Pancreas (tissue), 10 donors: ENCODE measurements around the gene CD4. TPM values are rescaled to one million over a fixed set of nuclear protein-coding genes. Genes with fewer than 3 reads are reported as not detected.
"Not testable (repeated sequence)": the region's sequence is repeated elsewhere in the genome, so short reads cannot be mapped to it uniquely, and the experiment has no call there.

Source experiments
- ATAC-seq, 4 donors: fragments of 200-7000 bp; cut with Tn5 transposase; one replicate each; pipeline versions ENCODE4 v1.8.0 to v1.9.1; 2020; ENCODE audit warnings: mild to moderate bottlenecking in 4 of 4, moderate library complexity in 4 of 4
- DNase-seq, 6 donors: peaks; one replicate each; pipeline ENCODE4 v3.0.0-alpha.2; 2020
- FAIRE-seq: peaks from 2 replicates; lab custom pipeline; 2012; peaks lifted over from hg19 to GRCh38; lab: Jason Lieb, UNC
- H3K27ac ChIP-seq, 4 donors: fragments of 200-600 bp; sonication (generic); 1 replicate in 3 of 4; 2 replicates in 1 of 4; pipeline versions ENCODE4 v1.5.0 to v1.8.0; 2020
- H3K27me3 ChIP-seq, 4 donors: fragments of 200-600 bp; one replicate each; pipeline ENCODE4 v1.8.0; 2021
- H3K36me3 ChIP-seq, 3 donors: fragments of 200-600 bp; sonication (generic) in 1 of 3; one replicate each; pipeline versions ENCODE4 v1.5.0 to v1.8.0; 2020 to 2021
- H3K4me1 ChIP-seq, 3 donors: fragments of 200-600 bp; one replicate each; pipeline ENCODE4 v1.8.0; 2021
- H3K4me3 ChIP-seq, 4 donors: fragments of 200-600 bp; sonication (generic) in 2 of 4; one replicate each; pipeline versions ENCODE4 v1.5.0 to v1.8.0; 2020 to 2021
- H3K9me3 ChIP-seq, 4 donors: fragments of 200-600 bp; one replicate each; pipeline ENCODE4 v1.8.0; 2021
- CTCF ChIP-seq, 4 donors: fragments of 200-600 bp; sonication (generic) in 3 of 4; IDR thresholded peaks; one replicate each; pipeline versions ENCODE4 v1.5.0 to v1.8.0; 2021; ENCODE audit warnings: antibody characterized with exemption in 4 of 4
- WGBS, 2 donors: extraction: QIAGEN DNeasy Blood & Tissue Kit; methylation state at CpG; one replicate each; pipeline ENCODE4 v1.1.7; 2013; 5-methylcytosine and 5-hydroxymethylcytosine counted together
- intact Hi-C, 3 donors: fragments of 100-400 bp; cut with DNase I; formaldehyde crosslinking; loops; one replicate each; pipeline versions ENCODE4 v1.11.1 to v1.14.2; 2022
- polyA plus RNA-seq, 2 donors: library from polyadenylated mRNA; stranded (reverse); fragments of 200-250 nt; gene quantifications; one replicate each; pipeline ENCODE4 v1.2.3, GENCODE V29; 2013
- total RNA-seq, 6 donors: library from RNA; stranded (reverse); fragmentation: NEBNext Ultra II Directional in 4 of 6; extraction: Animal tissue kit (Norgen Biotek cat#: 25700) in 4 of 6; gene quantifications; one replicate each; pipeline versions ENCODE4 v1.2.1 to v1.2.4, GENCODE V29; 2021 to 2023
- donor health status: healthy with polysubstance abuse.
- donor health status: DM: no; HTN: no; CAD: no; lungs with moderate emphysema.
- donor health status: DM: no; HTN: no; CAD: no.
- donor health status: control.
- donor health status: control.
- donor health status: Bipolar disorder and iron deficiency.
- donor health status: DM: yes; HTN: yes; CAD: no.
- donor health status: DM: no; HTN: no; CAD: no.
- donor health status: DM: no; HTN: no; CAD: no.
- donor health status: DM: yes; HTN: yes; CAD: no.

The CD4 gene
- total and polyA plus RNA-seq, 8 donors = 1.2 to 19.9 (median 2.1) TPM

GRCh38 chr12:6860116-6860515, 70.8 kb downstream of the CD4 start:
- WGBS, 2 donors = 94 to 95% methylated on average over 9 of the region's 9 CpGs
- no peak for FAIRE-seq

DNA sequence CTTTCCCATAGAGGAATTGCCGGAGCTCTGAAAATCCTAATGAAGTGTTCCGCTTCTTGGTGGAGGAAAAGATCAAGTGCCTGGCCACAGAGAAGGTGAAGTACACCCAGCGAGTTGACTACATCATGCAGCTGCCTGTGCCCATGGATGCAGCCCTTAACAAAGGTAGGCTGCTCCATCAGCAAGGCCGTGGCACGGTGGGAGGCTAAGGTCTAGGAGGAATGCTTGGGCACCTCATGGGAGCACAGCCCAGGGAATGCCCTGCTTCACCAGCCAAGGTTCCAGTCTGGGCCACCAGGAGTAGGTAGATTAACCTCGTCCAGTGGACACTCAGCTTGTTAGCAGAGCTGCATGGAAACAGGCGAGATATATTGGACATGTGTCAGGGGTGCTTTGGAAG, 71.6 kb downstream of the CD4 start:
- Histone ChIP-seq H3K27me3 (no peaks in the 10 kb centered on the region), H3K27ac (no peak overlapping the region), H3K9me3 (no peaks in the 10 kb centered on the region), H3K4me1 (no peaks in the 10 kb centered on the region), H3K36me3 (peaks cover 3 to 30% (median 25%) of the 10 kb centered on the region in 3 donors), H3K4me3 (no peak overlapping the region)
- no peak for ATAC-seq
- TF ChIP-seq CTCF (IDR thresholded peaks at IDR 0.05) = no peak
- no peak for FAIRE-seq
- peak in 1 of 6 donors; percentile 44 for DNase-seq
- intact Hi-C loops = no loop called here
- 94 to 98% methylated on average over 7 of the region's 7 CpGs for WGBS, 2 donors

More at GRCh38 chr12:6860116-6860515, 70.8 kb downstream of the CD4 start:
- Histone ChIP-seq H3K27ac (no peak overlapping the region), H3K9me3 (no peaks in the 10 kb centered on the region), H3K27me3 (no peaks in the 10 kb centered on the region), H3K36me3 (peaks cover 3 to 30% (median 25%) of the 10 kb centered on the region in 3 donors), H3K4me3 (no peak overlapping the region), H3K4me1 (no peaks in the 10 kb centered on the region)
- ATAC-seq = no peak
- DNase-seq = peak in 1 of 6 donors; percentile 49
- intact Hi-C loops = no loop called here
- TF ChIP-seq CTCF (IDR thresholded peaks at IDR 0.05) = no peak

DNA sequence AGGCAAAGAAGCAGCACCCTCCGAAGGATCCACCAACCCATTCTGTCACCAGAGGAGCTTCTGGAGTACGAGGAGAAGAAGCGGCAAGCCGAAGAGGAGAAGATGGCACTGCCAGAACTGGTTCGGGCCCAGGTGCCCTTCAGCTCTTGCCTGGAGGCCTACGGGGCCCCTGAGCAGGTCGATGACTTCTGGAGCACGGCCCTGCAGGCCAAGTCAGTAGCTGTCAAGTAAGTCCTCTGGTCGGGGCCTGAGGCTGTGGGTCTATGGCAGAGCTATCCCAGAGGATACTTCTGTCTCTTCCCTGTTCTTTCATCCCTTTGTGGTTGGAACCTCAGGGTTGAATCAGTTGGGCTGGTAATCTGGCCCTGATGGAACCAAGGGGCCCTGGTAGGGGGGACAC, 72.1 kb downstream of the CD4 start:
- peak in 1 of 6 donors; percentile 64 for DNase-seq
- TF ChIP-seq CTCF (IDR thresholded peaks at IDR 0.05) = no peak
- FAIRE-seq = no peak
- ATAC-seq = no peak
- no peak overlapping the region for H3K4me3 ChIP-seq
- intact Hi-C loops = no loop called here
- H3K27ac ChIP-seq = no peak overlapping the region
- WGBS, 2 donors = 93% methylated on average over 9 of the region's 9 CpGs
- no peaks in the 10 kb centered on the region for H3K27me3 ChIP-seq
- H3K9me3 ChIP-seq = no peaks in the 10 kb centered on the region
- H3K36me3 ChIP-seq = peaks cover 3 to 30% (median 23%) of the 10 kb centered on the region in 3 donors
- no peaks in the 10 kb centered on the region for H3K4me1 ChIP-seq

GRCh38 chr12:6863033-6863432, 73.7 kb downstream of the CD4 start:
- Histone ChIP-seq H3K4me1 (peaks cover 0 to 4% (median 0%) of the 10 kb centered on the region in 3 donors), H3K27me3 (no peaks in the 10 kb centered on the region), H3K9me3 (no peaks in the 10 kb centered on the region), H3K27ac (no peak overlapping the region), H3K36me3 (peaks cover 0 to 19% (median 15%) of the 10 kb centered on the region in 3 donors), H3K4me3 (no peak overlapping the region)
- ATAC-seq (no peak), FAIRE-seq (no peak), DNase-seq (peak in 1 of 6 donors; percentile 32)
- WGBS, 2 donors = 88 to 89% methylated on average over 11 of the region's 11 CpGs
- intact Hi-C loops = no loop called here
- TF ChIP-seq CTCF (IDR thresholded peaks at IDR 0.05) = no peak

- no peak for FAIRE-seq
- no peak overlapping the region for H3K27ac ChIP-seq
- DNase-seq = peak in 1 of 6 donors; percentile 70
- H3K27me3 ChIP-seq = no peaks in the 10 kb centered on the region
- TF ChIP-seq CTCF (IDR thresholded peaks at IDR 0.05) = no peak
- H3K4me3 ChIP-seq = no peak overlapping the region
- WGBS, 2 donors = 94 to 97% methylated on average over 16 of the region's 16 CpGs
- no peaks in the 10 kb centered on the region for H3K9me3 ChIP-seq
- intact Hi-C loops = no loop called here
- H3K4me1 ChIP-seq = peaks cover 0 to 5% (median 5%) of the 10 kb centered on the region in 3 donors
- peaks cover 0 to 14% (median 8%) of the 10 kb centered on the region in 3 donors for H3K36me3 ChIP-seq
- no peak for ATAC-seq
These were observed 74.4 kb downstream of the CD4 start for GRCh38 chr12:6863586-6864321.

DNA sequence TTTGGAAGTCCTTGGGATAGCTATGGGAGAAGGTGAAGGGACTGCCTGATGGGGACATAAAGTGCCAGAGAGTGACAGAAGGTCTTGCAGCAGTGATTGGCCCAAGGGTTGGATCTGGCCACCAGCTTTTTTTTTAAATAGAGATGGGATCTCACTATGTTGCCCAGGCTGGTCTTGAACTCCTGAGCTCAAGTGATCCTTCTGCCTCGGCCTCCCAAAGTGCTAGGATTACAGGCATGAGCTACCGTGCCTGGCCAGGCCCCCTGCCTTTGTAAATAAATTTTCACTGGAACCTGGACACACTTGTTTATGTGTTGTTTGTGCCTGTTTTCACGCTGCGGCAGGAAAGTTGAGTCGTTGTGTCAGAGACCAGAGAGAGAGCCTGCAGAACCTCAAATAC, 76.0 kb downstream of the CD4 start:
- FAIRE-seq, H3K27me3 ChIP-seq, ATAC-seq, intact Hi-C loops, H3K27ac ChIP-seq, H3K4me3 ChIP-seq, H3K9me3 ChIP-seq: not testable (repeated sequence)
- peak in 1 of 6 donors; percentile 17 for DNase-seq
- Histone ChIP-seq H3K4me1 (peaks cover 0 to 15% (median 14%) of the 10 kb centered on the region in 3 donors), H3K36me3 (peaks cover 0 to 19% (median 0%) of the 10 kb centered on the region in 3 donors)
- 93 to 94% methylated on average over 5 of the region's 5 CpGs for WGBS, 2 donors
